Measurements from ENCODE around the gene DLG1.

The DLG1 gene

DNA sequence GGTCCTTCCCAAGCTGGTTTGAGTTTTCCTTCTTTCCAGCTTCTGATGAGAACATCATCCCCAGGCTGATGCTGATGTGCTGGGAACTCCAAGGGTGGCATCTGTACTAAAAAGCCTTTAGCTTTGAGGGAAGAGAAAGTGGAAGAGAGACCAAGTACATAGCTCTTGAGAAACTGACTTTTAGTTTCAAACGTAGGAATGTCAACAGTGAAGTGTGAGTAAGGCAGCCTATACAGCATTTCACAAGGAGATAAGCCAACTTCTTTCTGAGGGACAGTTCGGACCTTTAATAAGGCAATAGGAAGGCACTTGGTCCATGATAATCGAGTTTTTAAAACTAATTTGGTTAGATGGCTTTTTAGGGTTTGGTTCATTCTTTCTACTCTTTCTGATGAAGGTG, 53.7 kb downstream of the DLG1 start:
- H2AFZ ChIP-seq (ENCODE audit: low read length), result no peak overlapping the region
- no peak for DNase-seq
- H3K4me3 ChIP-seq (ENCODE audit: low read length), result no peak overlapping the region
- H3K4me1 ChIP-seq (ENCODE audit: low read length), result peaks cover 6% of the 10 kb centered on the region
- H3F3A ChIP-seq (ENCODE audit: insufficient read depth, low read length), result 0 out of 2 replicates have a peak, but pooled peaks cover under 1% of the 10 kb centered on the region
- H3K9me2 ChIP-seq (replicated peaks; ENCODE audit: insufficient read depth, low read length), result no peaks in the 10 kb centered on the region
- no peak overlapping the region for H3K4me2 ChIP-seq (ENCODE audit: low read depth, low read length)
- TF ChIP-seq EZH2 (optimal IDR thresholded peaks at IDR 0.05; ENCODE audit: low read depth, low read length), result no peak
- TF ChIP-seq, protein P1, sequence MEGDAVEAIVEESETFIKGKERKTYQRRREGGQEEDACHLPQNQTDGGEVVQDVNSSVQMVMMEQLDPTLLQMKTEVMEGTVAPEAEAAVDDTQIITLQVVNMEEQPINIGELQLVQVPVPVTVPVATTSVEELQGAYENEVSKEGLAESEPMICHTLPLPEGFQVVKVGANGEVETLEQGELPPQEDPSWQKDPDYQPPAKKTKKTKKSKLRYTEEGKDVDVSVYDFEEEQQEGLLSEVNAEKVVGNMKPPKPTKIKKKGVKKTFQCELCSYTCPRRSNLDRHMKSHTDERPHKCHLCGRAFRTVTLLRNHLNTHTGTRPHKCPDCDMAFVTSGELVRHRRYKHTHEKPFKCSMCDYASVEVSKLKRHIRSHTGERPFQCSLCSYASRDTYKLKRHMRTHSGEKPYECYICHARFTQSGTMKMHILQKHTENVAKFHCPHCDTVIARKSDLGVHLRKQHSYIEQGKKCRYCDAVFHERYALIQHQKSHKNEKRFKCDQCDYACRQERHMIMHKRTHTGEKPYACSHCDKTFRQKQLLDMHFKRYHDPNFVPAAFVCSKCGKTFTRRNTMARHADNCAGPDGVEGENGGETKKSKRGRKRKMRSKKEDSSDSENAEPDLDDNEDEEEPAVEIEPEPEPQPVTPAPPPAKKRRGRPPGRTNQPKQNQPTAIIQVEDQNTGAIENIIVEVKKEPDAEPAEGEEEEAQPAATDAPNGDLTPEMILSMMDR (IDR thresholded peaks at IDR 0.05; ENCODE audit: low read length), result no peak
- no peak for TF ChIP-seq EZH2phosphoT487 (IDR thresholded peaks at IDR 0.05; ENCODE audit: low read length)
- no peaks in the 10 kb centered on the region for H4K20me1 ChIP-seq (ENCODE audit: insufficient read depth, low read length)
- H3K27me3 ChIP-seq (replicated peaks; ENCODE audit: insufficient read depth, low read length), result no peaks in the 10 kb centered on the region
- H3K9ac ChIP-seq (ENCODE audit: low read length), result no peak overlapping the region
- peaks cover 14% of the 10 kb centered on the region; the same call in 1 of the 2 replicates for H3K36me3 ChIP-seq (replicated peaks; ENCODE audit: insufficient read depth, low read length)
- H3K27ac ChIP-seq (ENCODE audit: low read length), result no peak overlapping the region
- 0 out of 2 replicates have a peak, but pooled peaks cover 3% of the 10 kb centered on the region for H3K9me3 ChIP-seq (replicated peaks; ENCODE audit: insufficient read depth, low read length)
- peaks cover 89% of the 10 kb centered on the region for H3K79me2 ChIP-seq (ENCODE audit: low read length)

DNA sequence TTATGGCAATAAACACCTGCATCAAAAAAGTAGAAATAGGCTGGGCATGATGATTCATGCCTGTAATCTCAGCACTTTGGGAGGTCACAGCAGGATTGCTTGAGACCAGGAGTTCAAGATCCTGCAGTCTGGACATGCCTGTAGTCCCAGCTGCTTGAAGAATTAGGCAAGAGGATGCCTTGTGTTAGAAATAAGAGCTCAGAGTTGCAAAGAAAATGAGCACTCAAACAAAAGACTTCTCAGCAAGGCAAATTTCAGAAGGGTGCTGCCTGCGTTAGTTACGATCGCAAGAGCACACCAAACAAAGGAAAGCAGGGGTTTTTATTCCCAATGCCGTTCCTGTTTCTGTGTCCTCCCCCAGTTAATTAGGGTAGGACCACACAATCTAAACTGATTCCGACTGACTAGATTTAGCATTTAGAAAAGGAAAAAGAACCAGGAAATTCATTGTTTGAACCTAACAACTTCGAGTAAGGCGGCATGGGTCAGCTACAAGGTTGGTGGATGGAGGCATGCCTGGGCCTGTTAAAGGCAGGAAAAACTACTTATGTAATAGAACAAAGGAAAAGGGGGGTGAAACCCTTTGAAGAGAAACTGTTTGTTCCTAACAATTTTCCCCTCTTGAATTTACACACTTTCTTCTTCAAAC, 55.5 kb downstream of the DLG1 start:
- Histone ChIP-seq H2AFZ (ENCODE audit: low read length) (no peak overlapping the region), H3K27me3 (replicated peaks; ENCODE audit: insufficient read depth, low read length) (no peaks in the 10 kb centered on the region), H3F3A (ENCODE audit: insufficient read depth, low read length) (peaks cover 16% of the 10 kb centered on the region), H3K4me1 (ENCODE audit: low read length) (peaks cover 25% of the 10 kb centered on the region), H3K27ac (ENCODE audit: low read length) (no peak overlapping the region), H3K9ac (ENCODE audit: low read length) (no peak overlapping the region), H3K9me2 (replicated peaks; ENCODE audit: insufficient read depth, low read length) (no peaks in the 10 kb centered on the region), H3K9me3 (replicated peaks; ENCODE audit: insufficient read depth, low read length) (no peaks in the 10 kb centered on the region), H3K4me3 (ENCODE audit: low read length) (no peak overlapping the region), H3K36me3 (replicated peaks; ENCODE audit: insufficient read depth, low read length) (peaks cover 11% of the 10 kb centered on the region; the same call in 1 of the 2 replicates), H3K4me2 (ENCODE audit: low read depth, low read length) (no peak overlapping the region), H3K79me2 (ENCODE audit: low read length) (peaks cover 89% of the 10 kb centered on the region), H4K20me1 (ENCODE audit: insufficient read depth, low read length) (peaks cover 7% of the 10 kb centered on the region; the same call in 1 of the 2 replicates)
- TF ChIP-seq, protein P1 (IDR thresholded peaks at IDR 0.05; ENCODE audit: low read length), result no peak
- TF ChIP-seq EZH2 (optimal IDR thresholded peaks at IDR 0.05; ENCODE audit: low read depth, low read length) (no peak), EZH2phosphoT487 (IDR thresholded peaks at IDR 0.05; ENCODE audit: low read length) (no peak)
- DNase-seq, result no peak

DNA sequence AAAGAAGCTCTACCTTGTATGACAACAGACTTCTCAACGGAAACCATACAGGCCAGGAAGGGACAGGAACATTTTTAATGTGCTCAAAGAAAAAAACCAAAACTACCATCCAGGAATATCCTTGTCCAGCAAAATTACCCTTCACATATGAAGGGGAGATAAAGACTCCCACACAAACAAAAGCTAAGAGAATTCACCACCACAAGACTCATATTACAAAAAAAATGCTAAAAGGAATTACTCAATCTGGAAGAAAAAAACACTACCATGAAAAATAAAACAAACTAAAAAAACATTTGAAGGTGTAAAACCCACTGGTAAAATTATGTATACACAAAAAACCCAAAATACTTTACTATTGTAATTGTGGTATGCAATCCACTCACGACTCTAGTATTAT, 57.2 kb downstream of the DLG1 start:
- no peak overlapping the region for H3K4me3 ChIP-seq (ENCODE audit: low read length)
- peaks cover 89% of the 10 kb centered on the region for H3K79me2 ChIP-seq (ENCODE audit: low read length)
- H3K9ac ChIP-seq (ENCODE audit: low read length), result no peak overlapping the region
- no peaks in the 10 kb centered on the region for H3K9me2 ChIP-seq (replicated peaks; ENCODE audit: insufficient read depth, low read length)
- H3K9me3 ChIP-seq (replicated peaks; ENCODE audit: insufficient read depth, low read length), result no peaks in the 10 kb centered on the region
- H2AFZ ChIP-seq (ENCODE audit: low read length), result no peak overlapping the region
- H3K4me2 ChIP-seq (ENCODE audit: low read depth, low read length), result no peak overlapping the region
- no peak for DNase-seq
- peaks cover 18% of the 10 kb centered on the region; the same call in 1 of the 2 replicates for H4K20me1 ChIP-seq (ENCODE audit: insufficient read depth, low read length)
- TF ChIP-seq EZH2phosphoT487 (IDR thresholded peaks at IDR 0.05; ENCODE audit: low read length), result no peak
- no peak for TF ChIP-seq EZH2 (optimal IDR thresholded peaks at IDR 0.05; ENCODE audit: low read depth, low read length)
- TF ChIP-seq, protein P1 (IDR thresholded peaks at IDR 0.05; ENCODE audit: low read length), result no peak
- no peak overlapping the region for H3K27ac ChIP-seq (ENCODE audit: low read length)
- H3K4me1 ChIP-seq (ENCODE audit: low read length), result peaks cover 26% of the 10 kb centered on the region
- H3K36me3 ChIP-seq (replicated peaks; ENCODE audit: insufficient read depth, low read length), result peaks cover 11% of the 10 kb centered on the region; the same call in 1 of the 2 replicates
- H3F3A ChIP-seq (ENCODE audit: insufficient read depth, low read length), result peaks cover 16% of the 10 kb centered on the region
- H3K27me3 ChIP-seq (replicated peaks; ENCODE audit: insufficient read depth, low read length), result no peaks in the 10 kb centered on the region

Data from MM.1S (cell line).